Neuronal stem cell (in vitro differentiated cells): ENCODE results near the gene FBXO42.

Source experiments
- DNase-seq: peaks from one replicate; pipeline ENCODE4 v3.0.0-alpha.2; 2013; ENCODE audit warnings: low spot score
- H2AFZ ChIP-seq: one replicate; pipeline ENCODE4 v1.6.1; 2013; ENCODE audit warnings: mild to moderate bottlenecking, low read length, inconsistent platforms
- H2AK5ac ChIP-seq: 2 replicates; pipeline ENCODE4 v1.6.1; 2013; ENCODE audit warnings: low read depth, mild to moderate bottlenecking, inconsistent platforms, low read length, moderate library complexity, mixed read lengths
- H2BK120ac ChIP-seq: 2 replicates; pipeline ENCODE4 v1.6.1; 2013; ENCODE audit warnings: low read depth, mild to moderate bottlenecking, inconsistent platforms, low read length, moderate library complexity, mixed read lengths
- H2BK12ac ChIP-seq: one replicate; pipeline ENCODE4 v1.6.1; 2013; ENCODE audit warnings: low read length, inconsistent platforms
- H2BK15ac ChIP-seq: 2 replicates; pipeline ENCODE4 v1.6.1; 2013; ENCODE audit warnings: mild to moderate bottlenecking, low read length, inconsistent platforms, mixed read lengths
- H2BK5ac ChIP-seq: one replicate; pipeline ENCODE4 v1.6.1; 2013; ENCODE audit warnings: inconsistent platforms, mild to moderate bottlenecking, low read length, moderate library complexity
- H3K14ac ChIP-seq: one replicate; pipeline ENCODE4 v1.6.1; 2013; ENCODE audit warnings: low read length, inconsistent platforms
- H3K18ac ChIP-seq: 2 replicates; pipeline ENCODE4 v1.6.1; 2013; ENCODE audit warnings: low read length, inconsistent platforms
- H3K23ac ChIP-seq: 2 replicates; pipeline ENCODE4 v1.6.1; 2013; ENCODE audit warnings: low read depth, mild to moderate bottlenecking, mixed read lengths, low read length, inconsistent platforms; ENCODE audit not compliant: poor library complexity
- H3K27ac ChIP-seq: replicated peaks from 3 replicates; pipeline ENCODE4 v1.5.1; 2013; ENCODE audit warnings: low read length, inconsistent platforms
- H3K27me3 ChIP-seq, 3 experiments: 2 replicates each; pipeline ENCODE4 v1.6.1; 2013; ENCODE audit warnings: low read length in 3 of 3, mild to moderate bottlenecking in 2 of 3, inconsistent platforms in 1 of 3, low read depth in 1 of 3, mixed read lengths in 1 of 3, moderate library complexity in 1 of 3; ENCODE audit not compliant: control insufficient read depth in 3 of 3, insufficient read depth in 3 of 3
- H3K36me3 ChIP-seq, 2 donors: replicated peaks in 1 of 2; 2 replicates each; pipeline ENCODE4 v1.6.1; 2013; ENCODE audit warnings: low read length in 2 of 2; ENCODE audit not compliant: control insufficient read depth in 2 of 2, insufficient read depth in 2 of 2
- H3K4ac ChIP-seq: 2 replicates; pipeline ENCODE4 v1.6.1; 2013; ENCODE audit warnings: inconsistent platforms, mild to moderate bottlenecking, low read length, moderate library complexity
- H3K4me1 ChIP-seq, 2 donors: 1 replicate in 1 of 2; 2 replicates in 1 of 2; pipeline ENCODE4 v1.6.1; 2013; ENCODE audit warnings: low read length in 2 of 2, low read depth in 1 of 2; ENCODE audit not compliant: control insufficient read depth in 2 of 2, insufficient read depth in 1 of 2
- H3K4me2 ChIP-seq: one replicate; pipeline ENCODE4 v1.6.1; 2013; ENCODE audit warnings: mild to moderate bottlenecking, low read length, inconsistent platforms; ENCODE audit not compliant: insufficient read depth, poor library complexity, severe bottlenecking
- H3K4me3 ChIP-seq, 2 donors: 2 replicates each; pipeline ENCODE4 v1.5.1; 2013; ENCODE audit warnings: low read length in 2 of 2, mild to moderate bottlenecking in 2 of 2, inconsistent platforms in 1 of 2, moderate library complexity in 1 of 2
- H3K79me1 ChIP-seq: one replicate; pipeline ENCODE4 v1.6.1; 2013; ENCODE audit warnings: low read depth, mild to moderate bottlenecking, inconsistent platforms, low read length, moderate library complexity
- H3K9ac ChIP-seq: one replicate; pipeline ENCODE4 v1.6.1; 2013; ENCODE audit warnings: mild to moderate bottlenecking, low read depth, low read length, inconsistent platforms; ENCODE audit not compliant: poor library complexity
- H3K9me3 ChIP-seq, 2 donors: replicated peaks in 1 of 2; 2 replicates each; pipeline versions ENCODE3 to v1.6.1; 2013; ENCODE audit warnings: low read length in 2 of 2, mild to moderate bottlenecking in 2 of 2, inconsistent platforms in 1 of 2, low read depth in 1 of 2, mixed read lengths in 1 of 2, moderate library complexity in 1 of 2; ENCODE audit not compliant: control insufficient read depth in 2 of 2, insufficient read depth in 1 of 2
- H4K8ac ChIP-seq: one replicate; pipeline ENCODE4 v1.6.1; 2013; ENCODE audit warnings: low read depth, mild to moderate bottlenecking, inconsistent platforms, low read length, moderate library complexity
- H4K91ac ChIP-seq: one replicate; pipeline ENCODE4 v1.6.1; 2013; ENCODE audit warnings: low read length, low read depth, mild to moderate bottlenecking, inconsistent platforms; ENCODE audit not compliant: poor library complexity
- WGBS, 2 donors: extraction: QIAGEN DNeasy Blood & Tissue Kit; methylation state at CpG; one replicate each; pipeline ENCODE4 v1.1.7; 2013; ENCODE audit warnings: missing lambda C conversion rate in 2 of 2, mixed read lengths in 1 of 2; ENCODE audit not compliant: insufficient read length in 2 of 2, insufficient replicate concordance in 1 of 2; ENCODE audit errors: extremely low coverage in 2 of 2; 5-methylcytosine and 5-hydroxymethylcytosine counted together

FBXO42 gene

GRCh38 chr1:16369821-16370220 is 17.5 kb upstream of the FBXO42 start:
- Histone ChIP-seq H3K23ac (no peak overlapping the region), H2BK15ac (no peak overlapping the region), H3K9me3 (no peaks in the 10 kb centered on the region), H3K18ac (no peak overlapping the region), H3K4me3 (no peak overlapping the region), H3K27ac (no peak overlapping the region), H2AK5ac (no peak overlapping the region), H4K91ac (no peak overlapping the region), H2BK12ac (no peak overlapping the region), H3K4ac (no peak overlapping the region), H3K4me1 (peaks cover 10% of the 10 kb centered on the region in 2 donors), H2AFZ (no peak overlapping the region), H3K14ac (no peak overlapping the region), H3K79me1 (peaks cover 3% of the 10 kb centered on the region), H2BK5ac (no peak overlapping the region), H2BK120ac (no peak overlapping the region), H3K4me2 (no peak overlapping the region), H3K36me3 (peaks cover 0 to 22% of the 10 kb centered on the region in 2 donors), H3K27me3 (no peaks in the 10 kb centered on the region), H3K9ac (no peak overlapping the region), H4K8ac (no peak overlapping the region)
- WGBS, 2 donors, result no CpG with 5 or more reads among the region's 4 CpGs
- no peak for DNase-seq

- Histone ChIP-seq H3K79me1 (peaks cover 3% of the 10 kb centered on the region), H3K14ac (no peak overlapping the region), H2AFZ (peak overlapping the region; percentile 90), H2AK5ac (peak overlapping the region; percentile 47), H3K18ac (peak overlapping the region; percentile 2), H3K9me3 (no peaks in the 10 kb centered on the region), H3K36me3 (peaks cover 0 to 20% of the 10 kb centered on the region in 2 donors), H2BK12ac (no peak overlapping the region), H3K27me3 (no peaks in the 10 kb centered on the region), H3K4me3 (peak overlapping the region; percentile 80 to 98), H3K27ac (no peak overlapping the region), H2BK120ac (no peak overlapping the region), H3K4me1 (peaks cover 2 to 7% of the 10 kb centered on the region in 2 donors), H3K4me2 (peak overlapping the region; percentile 51), H3K4ac (no peak overlapping the region), H2BK5ac (peak overlapping the region; percentile 90), H2BK15ac (no peak overlapping the region), H3K9ac (peak overlapping the region; percentile 92), H4K91ac (no peak overlapping the region), H4K8ac (no peak overlapping the region), H3K23ac (peak overlapping the region; percentile 89)
- DNase-seq, result no peak
- no CpG with 5 or more reads among the region's 24 CpGs for WGBS, 2 donors
Measured at GRCh38 chr1:16367968-16368890, 15.9 kb upstream of the FBXO42 start.

GRCh38 chr1:16367258-16367967 is 15.1 kb upstream of the FBXO42 start:
- H2BK5ac ChIP-seq, result peak overlapping the region; percentile 90
- DNase-seq, result peak; percentile 71
- no CpG with 5 or more reads among the region's 47 CpGs for WGBS, 2 donors

More at GRCh38 chr1:16367258-16367967, 15.1 kb upstream of the FBXO42 start:
- Histone ChIP-seq H2BK12ac (no peak overlapping the region), H4K8ac (no peak overlapping the region), H4K91ac (no peak overlapping the region), H3K18ac (peak overlapping the region; percentile 99), H3K4me2 (peak overlapping the region; percentile 51), H3K79me1 (peaks cover 3% of the 10 kb centered on the region), H2AK5ac (peak overlapping the region; percentile 47), H3K36me3 (peaks cover 0 to 13% of the 10 kb centered on the region in 2 donors), H3K4me1 (peaks cover 2 to 7% of the 10 kb centered on the region in 2 donors), H3K9me3 (no peaks in the 10 kb centered on the region), H3K4ac (peak overlapping the region; percentile 37), H3K9ac (peak overlapping the region; percentile 92), H2BK120ac (no peak overlapping the region), H3K23ac (peak overlapping the region; percentile 89), H3K14ac (peak overlapping the region; percentile 56), H3K27ac (peak overlapping the region; percentile 95), H2BK15ac (peak overlapping the region; percentile 75), H3K4me3 (peak overlapping the region; percentile 80 to 98), H3K27me3 (no peaks in the 10 kb centered on the region), H2AFZ (peak overlapping the region; percentile 90)
